Esophagus squamous epithelium (tissue), 4 donors: ENCODE data around the gene TICRR.

ENCODE experiments used
- CTCF ChIP-seq, 6 experiments: fragments of 450-650 bp in 4 of 6; fragments of 200-600 bp in 2 of 6; sonication (generic) in 2 of 6; IDR thresholded peaks; one replicate each; pipeline ENCODE4 v1.5.1; 2016 to 2019; ENCODE audit warnings: antibody characterized with exemption in 6 of 6, mild to moderate bottlenecking in 4 of 6, moderate library complexity in 4 of 6
- POLR2A ChIP-seq, 4 donors: fragments of 450-650 bp; IDR thresholded peaks; one replicate each; pipeline ENCODE4 v1.6.1; 2017; ENCODE audit warnings: antibody characterized with exemption in 4 of 4, mild to moderate bottlenecking in 4 of 4, moderate library complexity in 3 of 4

- TF ChIP-seq CTCF (IDR thresholded peaks at IDR 0.05) = no peak
- no peak for TF ChIP-seq POLR2A (IDR thresholded peaks at IDR 0.05)
These were observed 65.8 kb downstream of the TICRR start for GRCh38 chr15:89641053-89641452.
